GM12878 (cell line): ENCODE data around the gene TPK1.

ENCODE experiments used
- FOXM1 ChIP-seq: IDR thresholded peaks from 2 replicates; pipeline ENCODE4 v1.6.1; 2012; ENCODE audit warnings: low read depth, mild to moderate bottlenecking, inconsistent platforms, low read length, moderate library complexity
- NFIC ChIP-seq: IDR thresholded peaks from 2 replicates; pipeline ENCODE4 v1.6.1; 2012; ENCODE audit warnings: low read depth, mild to moderate bottlenecking, inconsistent platforms, low read length, moderate library complexity
- TF ChIP-seq, protein P1 (sequence below): IDR thresholded peaks from 2 replicates; pipeline ENCODE4 v1.6.1; 2012; ENCODE audit warnings: mild to moderate bottlenecking, low read depth, low read length
- TF ChIP-seq, protein P2 (sequence below): IDR thresholded peaks from 2 replicates; pipeline ENCODE4 v1.6.1; 2012; ENCODE audit warnings: low read depth, low read length, improper control_type of control experiment
- TF ChIP-seq, protein P3 (sequence below): fragments of 450-650 bp; IDR thresholded peaks from 2 replicates; pipeline ENCODE4 v1.6.1; 2017; ENCODE audit warnings: antibody characterized with exemption, mild to moderate bottlenecking, moderate library complexity
- TF ChIP-seq, protein P4 (sequence below), 3 experiments: IDR thresholded peaks in 2 of 3; conservative IDR thresholded peaks in 1 of 3; 2 replicates each; pipeline ENCODE4 v1.5.1; 2011; ENCODE audit warnings: low read depth in 3 of 3, low read length in 3 of 3, mild to moderate bottlenecking in 3 of 3, control low read depth in 2 of 3, moderate library complexity in 2 of 3, inconsistent platforms in 1 of 3, mixed read lengths in 1 of 3; ENCODE audit not compliant: control insufficient read depth in 2 of 3, insufficient read depth in 1 of 3; ENCODE audit errors: extremely low read depth in 1 of 3

DNA sequence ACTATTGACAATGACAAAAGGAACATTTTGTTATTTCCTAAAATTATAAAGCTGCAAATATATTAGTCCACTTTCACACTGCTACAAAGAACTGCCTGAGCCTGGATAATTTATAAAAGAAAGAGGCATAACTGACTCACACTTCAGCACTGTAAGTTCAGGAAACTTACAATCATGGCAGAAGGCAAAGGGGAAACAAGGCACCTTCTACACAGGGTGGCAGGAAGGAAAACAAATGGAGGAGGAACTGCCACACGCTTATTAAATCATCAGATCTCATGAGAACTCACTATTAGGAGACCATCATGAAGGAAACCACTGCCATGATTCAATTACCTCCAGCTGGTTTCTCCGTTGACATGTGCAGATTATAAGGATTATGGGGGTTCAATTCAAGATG, 203.1 kb downstream of the TPK1 start:
- TF ChIP-seq, protein P1, sequence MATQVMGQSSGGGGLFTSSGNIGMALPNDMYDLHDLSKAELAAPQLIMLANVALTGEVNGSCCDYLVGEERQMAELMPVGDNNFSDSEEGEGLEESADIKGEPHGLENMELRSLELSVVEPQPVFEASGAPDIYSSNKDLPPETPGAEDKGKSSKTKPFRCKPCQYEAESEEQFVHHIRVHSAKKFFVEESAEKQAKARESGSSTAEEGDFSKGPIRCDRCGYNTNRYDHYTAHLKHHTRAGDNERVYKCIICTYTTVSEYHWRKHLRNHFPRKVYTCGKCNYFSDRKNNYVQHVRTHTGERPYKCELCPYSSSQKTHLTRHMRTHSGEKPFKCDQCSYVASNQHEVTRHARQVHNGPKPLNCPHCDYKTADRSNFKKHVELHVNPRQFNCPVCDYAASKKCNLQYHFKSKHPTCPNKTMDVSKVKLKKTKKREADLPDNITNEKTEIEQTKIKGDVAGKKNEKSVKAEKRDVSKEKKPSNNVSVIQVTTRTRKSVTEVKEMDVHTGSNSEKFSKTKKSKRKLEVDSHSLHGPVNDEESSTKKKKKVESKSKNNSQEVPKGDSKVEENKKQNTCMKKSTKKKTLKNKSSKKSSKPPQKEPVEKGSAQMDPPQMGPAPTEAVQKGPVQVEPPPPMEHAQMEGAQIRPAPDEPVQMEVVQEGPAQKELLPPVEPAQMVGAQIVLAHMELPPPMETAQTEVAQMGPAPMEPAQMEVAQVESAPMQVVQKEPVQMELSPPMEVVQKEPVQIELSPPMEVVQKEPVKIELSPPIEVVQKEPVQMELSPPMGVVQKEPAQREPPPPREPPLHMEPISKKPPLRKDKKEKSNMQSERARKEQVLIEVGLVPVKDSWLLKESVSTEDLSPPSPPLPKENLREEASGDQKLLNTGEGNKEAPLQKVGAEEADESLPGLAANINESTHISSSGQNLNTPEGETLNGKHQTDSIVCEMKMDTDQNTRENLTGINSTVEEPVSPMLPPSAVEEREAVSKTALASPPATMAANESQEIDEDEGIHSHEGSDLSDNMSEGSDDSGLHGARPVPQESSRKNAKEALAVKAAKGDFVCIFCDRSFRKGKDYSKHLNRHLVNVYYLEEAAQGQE: no peak
- TF ChIP-seq, protein P2, sequence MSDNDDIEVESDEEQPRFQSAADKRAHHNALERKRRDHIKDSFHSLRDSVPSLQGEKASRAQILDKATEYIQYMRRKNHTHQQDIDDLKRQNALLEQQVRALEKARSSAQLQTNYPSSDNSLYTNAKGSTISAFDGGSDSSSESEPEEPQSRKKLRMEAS: no peak
- TF ChIP-seq, protein P3, sequence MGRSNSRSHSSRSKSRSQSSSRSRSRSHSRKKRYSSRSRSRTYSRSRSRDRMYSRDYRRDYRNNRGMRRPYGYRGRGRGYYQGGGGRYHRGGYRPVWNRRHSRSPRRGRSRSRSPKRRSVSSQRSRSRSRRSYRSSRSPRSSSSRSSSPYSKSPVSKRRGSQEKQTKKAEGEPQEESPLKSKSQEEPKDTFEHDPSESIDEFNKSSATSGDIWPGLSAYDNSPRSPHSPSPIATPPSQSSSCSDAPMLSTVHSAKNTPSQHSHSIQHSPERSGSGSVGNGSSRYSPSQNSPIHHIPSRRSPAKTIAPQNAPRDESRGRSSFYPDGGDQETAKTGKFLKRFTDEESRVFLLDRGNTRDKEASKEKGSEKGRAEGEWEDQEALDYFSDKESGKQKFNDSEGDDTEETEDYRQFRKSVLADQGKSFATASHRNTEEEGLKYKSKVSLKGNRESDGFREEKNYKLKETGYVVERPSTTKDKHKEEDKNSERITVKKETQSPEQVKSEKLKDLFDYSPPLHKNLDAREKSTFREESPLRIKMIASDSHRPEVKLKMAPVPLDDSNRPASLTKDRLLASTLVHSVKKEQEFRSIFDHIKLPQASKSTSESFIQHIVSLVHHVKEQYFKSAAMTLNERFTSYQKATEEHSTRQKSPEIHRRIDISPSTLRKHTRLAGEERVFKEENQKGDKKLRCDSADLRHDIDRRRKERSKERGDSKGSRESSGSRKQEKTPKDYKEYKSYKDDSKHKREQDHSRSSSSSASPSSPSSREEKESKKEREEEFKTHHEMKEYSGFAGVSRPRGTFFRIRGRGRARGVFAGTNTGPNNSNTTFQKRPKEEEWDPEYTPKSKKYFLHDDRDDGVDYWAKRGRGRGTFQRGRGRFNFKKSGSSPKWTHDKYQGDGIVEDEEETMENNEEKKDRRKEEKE: no peak
- TF ChIP-seq, protein P4, sequence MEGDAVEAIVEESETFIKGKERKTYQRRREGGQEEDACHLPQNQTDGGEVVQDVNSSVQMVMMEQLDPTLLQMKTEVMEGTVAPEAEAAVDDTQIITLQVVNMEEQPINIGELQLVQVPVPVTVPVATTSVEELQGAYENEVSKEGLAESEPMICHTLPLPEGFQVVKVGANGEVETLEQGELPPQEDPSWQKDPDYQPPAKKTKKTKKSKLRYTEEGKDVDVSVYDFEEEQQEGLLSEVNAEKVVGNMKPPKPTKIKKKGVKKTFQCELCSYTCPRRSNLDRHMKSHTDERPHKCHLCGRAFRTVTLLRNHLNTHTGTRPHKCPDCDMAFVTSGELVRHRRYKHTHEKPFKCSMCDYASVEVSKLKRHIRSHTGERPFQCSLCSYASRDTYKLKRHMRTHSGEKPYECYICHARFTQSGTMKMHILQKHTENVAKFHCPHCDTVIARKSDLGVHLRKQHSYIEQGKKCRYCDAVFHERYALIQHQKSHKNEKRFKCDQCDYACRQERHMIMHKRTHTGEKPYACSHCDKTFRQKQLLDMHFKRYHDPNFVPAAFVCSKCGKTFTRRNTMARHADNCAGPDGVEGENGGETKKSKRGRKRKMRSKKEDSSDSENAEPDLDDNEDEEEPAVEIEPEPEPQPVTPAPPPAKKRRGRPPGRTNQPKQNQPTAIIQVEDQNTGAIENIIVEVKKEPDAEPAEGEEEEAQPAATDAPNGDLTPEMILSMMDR (IDR thresholded peaks at IDR 0.05 in 2 of 3, conservative IDR thresholded peaks at IDR 0.05 in 1 of 3; ENCODE audit: control insufficient read depth in 2 of 3, extremely low read depth in 1 of 3, insufficient read depth in 1 of 3, low read depth in 3 of 3, low read length in 3 of 3): no peak
- no peak for TF ChIP-seq NFIC
- no peak for TF ChIP-seq FOXM1
